GM21723 (cell line): ENCODE measurements around the gene DSTN.

Experiments used
- ATAC-seq: cut with Tn5 transposase; IDR thresholded peaks from one replicate; pipeline ENCODE4 v1.9.1; 2021; ENCODE audit warnings: mild to moderate bottlenecking, moderate library complexity; ENCODE audit not compliant: unreplicated experiment

DSTN gene

DNA sequence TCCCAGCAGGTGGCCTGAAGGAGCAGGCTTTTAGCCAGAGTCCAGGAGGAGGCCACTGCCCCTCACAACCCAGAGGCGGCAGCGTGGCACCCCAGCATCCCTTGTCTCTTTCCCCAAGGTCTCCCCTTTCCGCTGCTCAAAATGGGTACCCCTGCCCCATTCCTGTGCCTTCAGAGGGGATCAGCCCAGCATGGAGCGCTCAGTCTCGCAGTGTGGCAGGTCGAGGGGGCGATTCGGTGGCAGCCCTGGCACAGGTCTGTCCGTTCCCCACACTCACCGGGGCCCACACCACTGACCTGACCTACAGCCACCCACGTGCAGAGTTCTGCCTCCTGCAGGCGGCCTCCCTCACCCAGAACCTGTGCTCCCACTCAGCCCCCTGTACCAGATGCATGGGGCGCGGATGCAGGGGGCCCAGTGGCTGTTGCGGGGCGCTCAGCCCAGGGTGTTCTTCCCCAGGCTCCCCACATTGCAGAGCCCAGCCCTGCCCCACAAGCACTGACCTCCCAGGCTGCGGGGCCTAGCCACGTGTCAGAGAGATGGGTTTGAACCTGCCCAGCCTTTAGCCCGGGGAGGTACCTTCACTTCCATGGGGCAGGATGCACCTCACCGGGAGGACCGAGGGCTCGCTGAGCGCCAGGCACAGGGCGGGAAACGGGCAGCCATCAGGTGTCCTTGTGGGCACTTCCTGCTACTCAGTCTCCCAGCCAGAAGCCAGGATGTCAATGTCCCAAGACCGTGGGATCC, 41.8 kb downstream of the DSTN start:
- ATAC-seq: no peak

DNA sequence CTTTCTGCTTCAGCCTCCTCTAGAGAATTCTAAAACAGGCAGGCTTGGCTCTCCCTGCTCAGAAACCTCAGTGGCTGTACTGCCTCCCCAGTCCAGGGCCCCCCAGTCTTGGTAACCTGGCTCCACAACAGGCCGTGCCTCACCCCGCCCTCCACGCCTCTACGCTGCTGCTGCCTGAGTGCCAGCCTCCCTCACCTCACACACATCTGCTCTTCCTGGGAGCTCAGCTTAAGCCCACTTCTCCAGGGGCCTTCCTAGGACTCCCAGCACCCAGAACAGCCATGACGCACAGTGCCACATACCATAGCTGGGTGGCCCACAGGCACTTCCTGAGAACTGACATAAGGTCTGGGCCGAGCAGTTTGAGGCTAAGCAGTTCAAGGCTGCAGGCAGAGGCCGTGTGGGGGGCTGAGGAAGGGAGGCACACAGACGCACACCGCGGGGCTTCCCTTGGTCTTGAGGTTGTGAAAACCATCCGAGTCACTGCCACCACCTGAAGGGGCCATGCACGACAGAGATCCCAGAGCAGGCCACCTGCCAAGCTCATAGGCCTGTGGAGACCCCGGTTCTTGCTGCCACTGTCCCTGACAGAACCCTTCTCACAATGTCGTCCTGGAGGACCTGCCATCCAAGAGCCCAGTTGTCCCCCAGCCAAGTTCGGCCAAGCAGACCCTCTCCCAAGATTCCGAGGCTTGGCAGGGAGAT, 42.6 kb downstream of the DSTN start:
- no peak for ATAC-seq

DNA sequence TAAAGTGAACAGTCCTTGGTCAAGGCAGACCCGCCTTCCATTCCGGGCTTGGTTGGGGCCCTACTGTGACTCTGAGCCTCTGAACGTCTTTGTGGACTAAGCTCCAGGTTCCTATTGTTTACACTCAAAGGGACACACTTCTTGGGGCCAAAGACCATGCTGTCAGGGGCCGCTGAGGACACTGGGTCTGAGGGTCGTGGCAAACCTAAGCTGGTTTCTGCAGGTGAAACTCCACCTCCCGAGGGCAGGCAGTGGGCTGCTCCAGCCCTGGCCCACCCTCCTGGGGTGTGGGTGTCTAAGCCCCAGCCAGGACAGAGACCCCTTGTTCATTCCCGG, 43.1 kb downstream of the DSTN start:
- no peak for ATAC-seq

- ATAC-seq: no peak
Observed at GRCh38 chr20:17613328-17614175, 43.7 kb downstream of the DSTN start.

- ATAC-seq: no peak
Observed at GRCh38 chr20:17614176-17614811, 44.4 kb downstream of the DSTN start.

- ATAC-seq: no peak
Observed at GRCh38 chr20:17614812-17615644, 45.2 kb downstream of the DSTN start.

- ATAC-seq: no peak
Observed at GRCh38 chr20:17615645-17616479, 46.0 kb downstream of the DSTN start.

GRCh38 chr20:17616480-17617211, 46.8 kb downstream of the DSTN start:
- no peak for ATAC-seq

- no peak for ATAC-seq
Observed at GRCh38 chr20:17617212-17617867, 47.5 kb downstream of the DSTN start.

GRCh38 chr20:17617868-17618672, 48.2 kb downstream of the DSTN start:
- ATAC-seq: no peak

GRCh38 chr20:17618673-17619013, 48.8 kb downstream of the DSTN start:
- ATAC-seq: no peak

GRCh38 chr20:17619351-17620093, 49.6 kb downstream of the DSTN start:
- no peak for ATAC-seq

- no peak for ATAC-seq
Observed at GRCh38 chr20:17620371-17621228, 50.7 kb downstream of the DSTN start.

DNA sequence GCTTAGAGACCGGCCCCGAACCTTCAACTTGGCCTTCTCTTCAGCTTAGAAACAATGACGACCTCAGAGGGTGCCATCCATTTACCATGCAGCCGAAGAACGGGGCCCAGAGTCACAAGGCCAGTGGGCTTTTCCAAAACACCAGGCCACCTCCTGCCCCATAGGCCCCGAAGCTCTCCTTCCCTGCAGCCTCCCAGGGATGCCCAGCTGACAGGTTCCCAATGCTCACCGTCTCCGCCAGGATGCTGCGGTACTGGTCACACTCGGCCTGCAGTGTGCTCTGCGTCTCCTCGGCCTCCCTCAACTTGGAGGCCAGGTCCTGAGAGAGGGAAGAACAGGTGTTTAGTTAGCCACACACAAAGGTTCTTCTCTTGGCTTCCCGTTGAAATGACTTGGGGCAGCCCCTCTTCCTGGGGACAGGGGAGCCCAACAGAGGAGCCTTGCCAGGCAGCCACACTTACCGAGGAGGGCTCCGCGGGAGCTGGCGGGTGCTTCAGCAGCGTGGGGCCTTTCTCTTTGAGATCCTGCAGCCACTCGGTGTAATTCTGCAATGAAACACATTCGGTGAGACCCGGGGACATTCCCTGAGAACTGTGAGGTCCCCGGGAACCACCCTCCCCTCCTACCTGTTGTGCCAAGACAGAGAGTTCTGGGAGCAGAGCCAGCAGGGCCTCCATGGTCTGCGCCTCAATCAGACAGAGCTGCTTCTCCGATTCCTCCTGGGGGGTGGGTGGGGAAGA, 51.5 kb downstream of the DSTN start:
- no peak for ATAC-seq
